ENCODE data around the gene LDLRAD4. TPM values are rescaled to one million over a fixed set of nuclear protein-coding genes. Genes with fewer than 3 reads are reported as not detected.

The LDLRAD4 gene
- polyA plus RNA-seq, 1 experiment, result not detected

DNA sequence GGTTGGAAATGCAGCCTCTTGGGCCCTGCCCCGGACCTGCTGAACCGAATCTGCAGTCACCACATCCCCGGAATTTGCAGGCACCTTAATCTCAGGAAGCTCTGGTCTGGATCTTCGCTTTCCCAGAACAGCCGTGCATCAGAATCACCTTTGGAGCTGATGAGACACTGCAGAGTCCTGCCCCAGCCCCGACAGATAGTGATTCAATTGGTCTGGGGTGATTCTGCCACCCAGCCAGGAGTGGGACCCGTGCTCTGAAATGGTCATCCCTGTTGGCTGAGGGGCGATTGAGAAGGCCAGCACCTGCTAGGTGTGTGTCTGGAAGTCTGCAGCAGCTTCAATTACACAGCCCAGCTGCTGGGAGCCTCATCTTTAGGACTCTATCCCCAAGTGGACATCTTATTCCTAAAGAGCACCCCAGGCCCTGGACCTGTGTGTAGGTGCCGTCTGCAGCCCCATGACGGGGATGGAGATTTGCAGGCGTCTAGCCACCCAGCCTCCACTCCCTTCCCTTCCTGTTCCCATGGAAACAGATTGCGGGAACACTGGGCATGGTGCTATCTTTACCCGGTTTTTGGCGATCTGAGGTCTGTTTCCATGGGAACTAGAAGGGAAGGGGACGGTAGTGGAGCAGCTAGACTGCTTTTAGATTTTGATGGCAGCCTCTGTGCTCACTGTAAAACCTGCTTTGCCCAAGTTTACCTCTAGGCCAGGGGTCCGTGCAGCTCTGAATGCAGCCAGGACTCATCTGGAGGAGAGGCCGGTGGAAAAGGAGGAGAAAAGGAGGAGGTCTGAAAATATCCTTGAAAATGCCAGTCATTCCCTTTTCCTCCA, 156.1 kb downstream of the LDLRAD4 start:
- ChIA-PET CTCF (no interaction called here), POLR2A (no interaction called here)
- Histone ChIP-seq H3K9me3 (ENCODE audit: control insufficient read depth, insufficient read depth, low read length) (no peaks in the 10 kb centered on the region), H3K27ac (ENCODE audit: low read depth, low read length) (no peak overlapping the region), H3K4me3 (ENCODE audit: low read depth, low read length) (no peak overlapping the region), H3K27me3 (ENCODE audit: control insufficient read depth, insufficient read depth, low read length) (no peaks in the 10 kb centered on the region)
- TF ChIP-seq, protein P1, sequence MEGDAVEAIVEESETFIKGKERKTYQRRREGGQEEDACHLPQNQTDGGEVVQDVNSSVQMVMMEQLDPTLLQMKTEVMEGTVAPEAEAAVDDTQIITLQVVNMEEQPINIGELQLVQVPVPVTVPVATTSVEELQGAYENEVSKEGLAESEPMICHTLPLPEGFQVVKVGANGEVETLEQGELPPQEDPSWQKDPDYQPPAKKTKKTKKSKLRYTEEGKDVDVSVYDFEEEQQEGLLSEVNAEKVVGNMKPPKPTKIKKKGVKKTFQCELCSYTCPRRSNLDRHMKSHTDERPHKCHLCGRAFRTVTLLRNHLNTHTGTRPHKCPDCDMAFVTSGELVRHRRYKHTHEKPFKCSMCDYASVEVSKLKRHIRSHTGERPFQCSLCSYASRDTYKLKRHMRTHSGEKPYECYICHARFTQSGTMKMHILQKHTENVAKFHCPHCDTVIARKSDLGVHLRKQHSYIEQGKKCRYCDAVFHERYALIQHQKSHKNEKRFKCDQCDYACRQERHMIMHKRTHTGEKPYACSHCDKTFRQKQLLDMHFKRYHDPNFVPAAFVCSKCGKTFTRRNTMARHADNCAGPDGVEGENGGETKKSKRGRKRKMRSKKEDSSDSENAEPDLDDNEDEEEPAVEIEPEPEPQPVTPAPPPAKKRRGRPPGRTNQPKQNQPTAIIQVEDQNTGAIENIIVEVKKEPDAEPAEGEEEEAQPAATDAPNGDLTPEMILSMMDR (IDR thresholded peaks at IDR 0.05; ENCODE audit: low read depth, low read length), result no peak
- no peak for DNase-seq (ENCODE audit: low read depth, low spot score)

GRCh38 chr18:13375302-13376255, 157.0 kb downstream of the LDLRAD4 start:
- TF ChIP-seq, protein P1 (IDR thresholded peaks at IDR 0.05; ENCODE audit: low read depth, low read length), result no peak
- H3K27ac ChIP-seq (ENCODE audit: low read depth, low read length), result peak overlapping the region; percentile 31
- POLR2A ChIA-PET, result no interaction called here

GRCh38 chr18:13376298-13376840, 157.8 kb downstream of the LDLRAD4 start:
- no peak for DNase-seq (ENCODE audit: low read depth, low spot score)
- CTCF ChIA-PET, result no interaction called here
- POLR2A ChIA-PET, result no interaction called here
- TF ChIP-seq, protein P1 (IDR thresholded peaks at IDR 0.05; ENCODE audit: low read depth, low read length), result no peak
- H3K27ac ChIP-seq (ENCODE audit: low read depth, low read length), result no peak overlapping the region
- no peak overlapping the region for H3K4me3 ChIP-seq (ENCODE audit: low read depth, low read length)
- no peaks in the 10 kb centered on the region for H3K9me3 ChIP-seq (ENCODE audit: control insufficient read depth, insufficient read depth, low read length)
- peaks cover 3% of the 10 kb centered on the region for H3K27me3 ChIP-seq (ENCODE audit: control insufficient read depth, insufficient read depth, low read length)

More at GRCh38 chr18:13375302-13376255, 157.0 kb downstream of the LDLRAD4 start:
- H3K9me3 ChIP-seq (ENCODE audit: control insufficient read depth, insufficient read depth, low read length), result no peaks in the 10 kb centered on the region
- peaks cover 3% of the 10 kb centered on the region for H3K27me3 ChIP-seq (ENCODE audit: control insufficient read depth, insufficient read depth, low read length)
- CTCF ChIA-PET, result no interaction called here
- peak; percentile 55 for DNase-seq (ENCODE audit: low read depth, low spot score)
- H3K4me3 ChIP-seq (ENCODE audit: low read depth, low read length), result no peak overlapping the region

DNA sequence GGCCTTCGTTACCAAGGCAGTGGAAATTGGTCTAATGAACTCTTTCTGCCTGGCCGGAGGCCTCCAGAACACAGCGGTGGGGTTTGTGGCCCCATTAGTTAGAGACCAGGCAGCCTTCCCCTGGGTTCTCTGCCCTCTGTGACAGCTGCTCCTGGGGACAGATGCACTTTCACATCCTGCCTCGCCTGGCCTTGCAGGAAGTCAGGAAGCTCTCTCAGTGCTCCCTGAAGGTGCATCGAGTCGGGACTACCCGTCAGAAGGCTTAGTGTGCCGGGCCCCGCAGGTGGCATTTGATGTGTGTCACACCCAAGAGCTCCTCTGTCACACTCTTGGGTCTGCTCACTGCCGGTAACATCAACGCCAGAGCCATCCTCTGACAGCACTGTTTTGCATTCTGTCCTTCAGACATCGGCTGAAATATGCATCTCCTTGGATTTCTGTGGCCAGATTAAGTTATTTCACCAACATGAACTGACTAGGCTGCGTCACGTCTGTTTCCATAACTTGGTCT, 158.3 kb downstream of the LDLRAD4 start:
- DNase-seq (ENCODE audit: low read depth, low spot score), result no peak
- Histone ChIP-seq H3K27ac (ENCODE audit: low read depth, low read length) (no peak overlapping the region), H3K9me3 (ENCODE audit: control insufficient read depth, insufficient read depth, low read length) (no peaks in the 10 kb centered on the region), H3K4me3 (ENCODE audit: low read depth, low read length) (no peak overlapping the region), H3K27me3 (ENCODE audit: control insufficient read depth, insufficient read depth, low read length) (peaks cover 3% of the 10 kb centered on the region)
- TF ChIP-seq, protein P1 (IDR thresholded peaks at IDR 0.05; ENCODE audit: low read depth, low read length), result no peak
- POLR2A ChIA-PET, result no interaction called here
- CTCF ChIA-PET, result no interaction called here
